ENCODE measurements around the gene ZSCAN31.

DNA sequence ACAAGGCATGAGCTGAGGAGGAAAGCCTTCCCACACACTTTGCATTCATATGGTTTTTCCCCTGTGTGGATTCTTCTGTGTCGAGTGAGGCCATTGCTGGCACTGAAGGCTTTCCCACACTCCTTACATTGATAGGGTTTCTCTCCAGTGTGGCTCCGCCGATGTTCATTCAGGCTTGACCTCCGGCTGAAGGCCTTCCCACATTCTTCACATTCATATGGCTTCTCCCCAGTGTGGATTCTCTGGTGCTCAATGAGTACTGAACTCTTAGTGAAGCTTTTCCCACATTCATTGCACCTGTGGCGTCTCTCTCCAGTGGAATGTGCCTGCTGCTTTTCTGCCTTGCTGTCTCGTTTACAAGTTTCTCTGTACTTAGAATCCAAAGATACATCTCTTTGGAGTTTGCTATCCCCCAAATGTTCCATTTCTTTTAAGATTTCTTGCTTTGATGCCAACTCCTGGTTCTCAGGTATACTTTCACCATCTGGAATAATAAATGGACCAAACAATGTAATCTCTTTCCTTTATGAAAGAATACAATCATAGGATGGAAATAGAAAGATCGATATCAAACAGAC lies 9.5 kb downstream of the ZSCAN31 start:
- TF ChIP-seq TEAD4 (IDR thresholded peaks at IDR 0.05; ENCODE audit: low read length): peak; percentile 46
- TF ChIP-seq TEAD4 (CRISPR knock-in tag; IDR thresholded peaks at IDR 0.05; ENCODE audit: borderline replicate concordance): no peak
- TF ChIP-seq, protein P1, sequence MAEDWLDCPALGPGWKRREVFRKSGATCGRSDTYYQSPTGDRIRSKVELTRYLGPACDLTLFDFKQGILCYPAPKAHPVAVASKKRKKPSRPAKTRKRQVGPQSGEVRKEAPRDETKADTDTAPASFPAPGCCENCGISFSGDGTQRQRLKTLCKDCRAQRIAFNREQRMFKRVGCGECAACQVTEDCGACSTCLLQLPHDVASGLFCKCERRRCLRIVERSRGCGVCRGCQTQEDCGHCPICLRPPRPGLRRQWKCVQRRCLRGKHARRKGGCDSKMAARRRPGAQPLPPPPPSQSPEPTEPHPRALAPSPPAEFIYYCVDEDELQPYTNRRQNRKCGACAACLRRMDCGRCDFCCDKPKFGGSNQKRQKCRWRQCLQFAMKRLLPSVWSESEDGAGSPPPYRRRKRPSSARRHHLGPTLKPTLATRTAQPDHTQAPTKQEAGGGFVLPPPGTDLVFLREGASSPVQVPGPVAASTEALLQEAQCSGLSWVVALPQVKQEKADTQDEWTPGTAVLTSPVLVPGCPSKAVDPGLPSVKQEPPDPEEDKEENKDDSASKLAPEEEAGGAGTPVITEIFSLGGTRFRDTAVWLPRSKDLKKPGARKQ (CRISPR knock-in tag; IDR thresholded peaks at IDR 0.05): no peak
- TF ChIP-seq GABPA (tag; conservative IDR thresholded peaks at IDR 0.05; ENCODE audit: low read depth): no peak
- TF ChIP-seq, protein P2, sequence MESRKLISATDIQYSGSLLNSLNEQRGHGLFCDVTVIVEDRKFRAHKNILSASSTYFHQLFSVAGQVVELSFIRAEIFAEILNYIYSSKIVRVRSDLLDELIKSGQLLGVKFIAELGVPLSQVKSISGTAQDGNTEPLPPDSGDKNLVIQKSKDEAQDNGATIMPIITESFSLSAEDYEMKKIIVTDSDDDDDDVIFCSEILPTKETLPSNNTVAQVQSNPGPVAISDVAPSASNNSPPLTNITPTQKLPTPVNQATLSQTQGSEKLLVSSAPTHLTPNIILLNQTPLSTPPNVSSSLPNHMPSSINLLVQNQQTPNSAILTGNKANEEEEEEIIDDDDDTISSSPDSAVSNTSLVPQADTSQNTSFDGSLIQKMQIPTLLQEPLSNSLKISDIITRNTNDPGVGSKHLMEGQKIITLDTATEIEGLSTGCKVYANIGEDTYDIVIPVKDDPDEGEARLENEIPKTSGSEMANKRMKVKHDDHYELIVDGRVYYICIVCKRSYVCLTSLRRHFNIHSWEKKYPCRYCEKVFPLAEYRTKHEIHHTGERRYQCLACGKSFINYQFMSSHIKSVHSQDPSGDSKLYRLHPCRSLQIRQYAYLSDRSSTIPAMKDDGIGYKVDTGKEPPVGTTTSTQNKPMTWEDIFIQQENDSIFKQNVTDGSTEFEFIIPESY (CRISPR knock-in tag; IDR thresholded peaks at IDR 0.05): no peak
- TF ChIP-seq, protein P3, sequence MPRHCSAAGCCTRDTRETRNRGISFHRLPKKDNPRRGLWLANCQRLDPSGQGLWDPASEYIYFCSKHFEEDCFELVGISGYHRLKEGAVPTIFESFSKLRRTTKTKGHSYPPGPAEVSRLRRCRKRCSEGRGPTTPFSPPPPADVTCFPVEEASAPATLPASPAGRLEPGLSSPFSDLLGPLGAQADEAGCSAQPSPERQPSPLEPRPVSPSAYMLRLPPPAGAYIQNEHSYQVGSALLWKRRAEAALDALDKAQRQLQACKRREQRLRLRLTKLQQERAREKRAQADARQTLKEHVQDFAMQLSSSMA (CRISPR knock-in tag; IDR thresholded peaks at IDR 0.05): no peak
- TF ChIP-seq CBX5 (IDR thresholded peaks at IDR 0.05; ENCODE audit: borderline replicate concordance, low read depth): peak; percentile 93
- TF ChIP-seq MED1 (CRISPR knock-in tag; IDR thresholded peaks at IDR 0.05; ENCODE audit: borderline replicate concordance): no peak
- no peak for TF ChIP-seq FOS (IDR thresholded peaks at IDR 0.05; ENCODE audit: extremely low read depth, insufficient read length)
- TF ChIP-seq NR3C1 (CRISPR knock-in tag; IDR thresholded peaks at IDR 0.05): no peak
- TF ChIP-seq, protein P4, sequence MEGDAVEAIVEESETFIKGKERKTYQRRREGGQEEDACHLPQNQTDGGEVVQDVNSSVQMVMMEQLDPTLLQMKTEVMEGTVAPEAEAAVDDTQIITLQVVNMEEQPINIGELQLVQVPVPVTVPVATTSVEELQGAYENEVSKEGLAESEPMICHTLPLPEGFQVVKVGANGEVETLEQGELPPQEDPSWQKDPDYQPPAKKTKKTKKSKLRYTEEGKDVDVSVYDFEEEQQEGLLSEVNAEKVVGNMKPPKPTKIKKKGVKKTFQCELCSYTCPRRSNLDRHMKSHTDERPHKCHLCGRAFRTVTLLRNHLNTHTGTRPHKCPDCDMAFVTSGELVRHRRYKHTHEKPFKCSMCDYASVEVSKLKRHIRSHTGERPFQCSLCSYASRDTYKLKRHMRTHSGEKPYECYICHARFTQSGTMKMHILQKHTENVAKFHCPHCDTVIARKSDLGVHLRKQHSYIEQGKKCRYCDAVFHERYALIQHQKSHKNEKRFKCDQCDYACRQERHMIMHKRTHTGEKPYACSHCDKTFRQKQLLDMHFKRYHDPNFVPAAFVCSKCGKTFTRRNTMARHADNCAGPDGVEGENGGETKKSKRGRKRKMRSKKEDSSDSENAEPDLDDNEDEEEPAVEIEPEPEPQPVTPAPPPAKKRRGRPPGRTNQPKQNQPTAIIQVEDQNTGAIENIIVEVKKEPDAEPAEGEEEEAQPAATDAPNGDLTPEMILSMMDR (IDR thresholded peaks at IDR 0.05 in 2 of 3, conservative IDR thresholded peaks at IDR 0.05 in 1 of 3; ENCODE audit: insufficient read depth in 2 of 3, low read depth in 1 of 3, low read length in 3 of 3): no peak

All from K562 (cell line).